ENCODE measurements around the gene TAF7.
A peak's percentile ranks its signal among the peaks of the same experiment; 100 is the strongest.
"Not testable (repeated sequence)": the region's sequence is repeated elsewhere in the genome, so short reads cannot be mapped to it uniquely, and the experiment has no call there.

The TAF7 gene, protein sequence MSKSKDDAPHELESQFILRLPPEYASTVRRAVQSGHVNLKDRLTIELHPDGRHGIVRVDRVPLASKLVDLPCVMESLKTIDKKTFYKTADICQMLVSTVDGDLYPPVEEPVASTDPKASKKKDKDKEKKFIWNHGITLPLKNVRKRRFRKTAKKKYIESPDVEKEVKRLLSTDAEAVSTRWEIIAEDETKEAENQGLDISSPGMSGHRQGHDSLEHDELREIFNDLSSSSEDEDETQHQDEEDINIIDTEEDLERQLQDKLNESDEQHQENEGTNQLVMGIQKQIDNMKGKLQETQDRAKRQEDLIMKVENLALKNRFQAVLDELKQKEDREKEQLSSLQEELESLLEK

GRCh38 chr5:141320225-141321169 lies at the start of gene TAF7:
TAF7 (minus strand) TSS chr5:141320784; CDS start chr5:141320044, 740 bp downstream.
- peak; percentile 87 for DNase-seq (ENCODE audit: low read depth in 2 of 2)

- DNase-seq (ENCODE audit: low read depth in 2 of 2) = no peak
These were observed 45.7 kb upstream of the TAF7 start for GRCh38 chr5:141366016-141366896.

GRCh38 chr5:141363952-141364660 lies 43.5 kb upstream of the TAF7 start, which contains the start of gene PCDHGA5:
PCDHGA5 (plus strand) TSS chr5:141364162; CDS start chr5:141364331, 169 bp downstream.
- no peak for DNase-seq (ENCODE audit: low read depth in 2 of 2)

DNA sequence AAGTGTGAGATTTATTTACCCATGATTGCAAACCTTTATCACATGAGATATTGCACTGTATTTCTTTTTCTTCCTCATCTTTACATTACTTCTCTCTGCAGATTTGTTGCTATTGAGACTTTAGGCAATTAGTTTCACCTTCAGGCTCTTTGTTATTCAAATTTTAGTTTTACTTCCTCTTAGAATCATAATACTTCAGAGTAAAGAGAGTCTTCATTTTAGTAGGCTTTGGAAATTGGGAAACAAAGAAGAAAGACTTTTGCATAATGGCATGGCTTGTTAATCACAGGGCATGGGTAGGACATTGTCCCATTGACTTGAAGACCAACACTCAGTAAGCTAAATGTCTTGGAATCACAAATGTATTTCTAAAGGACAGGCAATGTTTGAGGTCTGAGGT lies 42.1 kb upstream of the TAF7 start:
- no peak for DNase-seq (ENCODE audit: low read depth in 2 of 2)

GRCh38 chr5:141360685-141361084 lies 40.1 kb upstream of the TAF7 start:
- DNase-seq (ENCODE audit: low read depth in 2 of 2) = no peak

DNA sequence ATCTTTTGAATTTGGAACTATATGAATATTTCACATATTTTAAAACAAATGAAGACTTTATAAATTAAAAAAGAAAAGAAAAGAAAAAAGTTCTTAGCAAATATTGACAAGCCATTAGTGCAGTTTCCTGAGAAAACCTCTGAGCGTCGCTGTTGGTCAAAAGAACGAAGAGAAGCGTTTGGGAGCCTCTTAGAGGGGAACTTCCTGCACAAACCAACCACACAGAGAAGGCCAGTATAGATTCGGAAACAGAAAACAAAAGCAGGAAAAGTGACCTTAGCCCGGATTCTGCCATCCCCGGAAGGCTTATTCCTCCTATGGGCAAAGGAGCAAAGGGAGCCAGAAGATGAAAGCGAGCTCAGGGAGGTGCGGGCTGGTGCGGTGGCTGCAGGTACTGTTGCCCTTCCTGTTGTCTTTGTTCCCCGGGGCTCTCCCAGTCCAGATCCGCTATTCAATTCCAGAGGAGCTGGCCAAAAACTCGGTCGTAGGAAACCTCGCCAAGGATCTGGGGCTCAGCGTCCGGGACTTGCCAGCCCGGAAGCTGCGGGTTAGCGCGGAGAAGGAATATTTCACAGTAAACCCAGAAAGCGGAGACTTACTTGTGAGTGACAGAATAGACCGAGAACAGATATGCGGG lies 39.3 kb upstream of the TAF7 start, which contains the start of gene PCDHGB2:
TSS of gene PCDHGB2 (plus strand) at position 205 of the 637 bp plus-strand sequence. CDS start at position 347, 142 bp downstream.
- DNase-seq (ENCODE audit: low read depth in 2 of 2) = no peak

- no peak for DNase-seq (ENCODE audit: low read depth in 2 of 2)
These were observed 36.4 kb upstream of the TAF7 start for GRCh38 chr5:141356950-141357349.

DNA sequence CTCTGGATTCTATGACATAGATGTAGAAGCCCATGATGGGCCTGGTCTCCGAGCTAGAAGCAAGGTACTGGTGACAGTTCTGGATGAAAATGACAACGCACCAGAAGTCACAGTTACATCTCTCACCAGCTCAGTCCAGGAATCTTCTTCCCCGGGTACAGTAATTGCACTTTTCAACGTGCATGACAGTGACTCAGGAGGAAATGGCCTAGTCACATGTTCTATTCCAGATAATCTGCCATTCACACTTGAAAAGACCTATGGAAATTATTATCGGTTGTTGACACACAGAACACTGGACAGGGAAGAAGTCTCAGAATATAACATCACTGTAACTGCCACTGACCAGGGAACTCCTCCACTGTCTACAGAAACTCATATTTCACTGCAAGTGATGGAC lies 35.5 kb upstream of the TAF7 start:
- no peak for DNase-seq (ENCODE audit: low read depth in 2 of 2)

GRCh38 chr5:141355641-141356040 lies 35.1 kb upstream of the TAF7 start:
- no peak for DNase-seq (ENCODE audit: low read depth in 2 of 2)

GRCh38 chr5:141354900-141355469 lies 34.4 kb upstream of the TAF7 start, which contains the start of gene PCDHGA4:
PCDHGA4 (plus strand) TSS chr5:141355021; CDS start chr5:141355108, 87 bp downstream.
- DNase-seq (ENCODE audit: low read depth in 2 of 2) = no peak

- no peak for DNase-seq (ENCODE audit: low read depth in 2 of 2)
These were observed 31.0 kb upstream of the TAF7 start for GRCh38 chr5:141351591-141351990.

DNA sequence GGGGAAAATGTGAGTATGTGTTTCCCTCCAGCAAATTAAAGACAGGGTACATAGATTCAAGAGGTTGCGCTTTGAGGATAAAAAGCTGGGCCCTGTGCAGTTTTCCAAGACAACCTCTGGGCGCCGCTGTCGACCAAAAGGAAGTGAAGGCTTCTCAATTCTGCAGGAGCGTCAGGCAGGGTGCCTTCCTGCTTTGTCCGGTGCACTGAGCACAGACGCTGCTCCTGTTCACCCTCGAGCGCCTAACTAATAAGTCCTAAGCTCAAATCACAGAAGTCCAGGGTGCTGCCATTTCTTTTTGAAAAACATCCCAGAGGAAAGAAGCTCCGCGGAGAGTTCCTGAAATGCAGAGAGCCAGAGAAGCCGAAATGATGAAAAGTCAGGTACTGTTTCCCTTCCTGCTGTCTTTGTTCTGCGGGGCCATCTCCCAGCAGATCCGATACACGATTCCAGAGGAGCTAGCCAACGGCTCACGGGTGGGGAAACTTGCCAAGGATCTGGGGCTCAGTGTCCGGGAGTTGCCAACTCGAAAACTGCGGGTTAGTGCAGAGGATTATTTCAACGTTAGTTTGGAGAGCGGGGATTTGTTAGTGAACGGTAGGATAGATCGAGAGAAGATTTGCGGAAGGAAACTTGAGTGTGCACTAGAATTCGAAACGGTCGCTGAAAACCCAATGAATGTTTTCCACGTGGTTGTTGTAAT lies 29.5 kb upstream of the TAF7 start, which contains the start of gene PCDHGB1:
TSS of gene PCDHGB1 (plus strand) at position 183 of the 703 bp plus-strand sequence. CDS start at position 345, 162 bp downstream.
- DNase-seq (ENCODE audit: low read depth in 2 of 2) = no peak

DNA sequence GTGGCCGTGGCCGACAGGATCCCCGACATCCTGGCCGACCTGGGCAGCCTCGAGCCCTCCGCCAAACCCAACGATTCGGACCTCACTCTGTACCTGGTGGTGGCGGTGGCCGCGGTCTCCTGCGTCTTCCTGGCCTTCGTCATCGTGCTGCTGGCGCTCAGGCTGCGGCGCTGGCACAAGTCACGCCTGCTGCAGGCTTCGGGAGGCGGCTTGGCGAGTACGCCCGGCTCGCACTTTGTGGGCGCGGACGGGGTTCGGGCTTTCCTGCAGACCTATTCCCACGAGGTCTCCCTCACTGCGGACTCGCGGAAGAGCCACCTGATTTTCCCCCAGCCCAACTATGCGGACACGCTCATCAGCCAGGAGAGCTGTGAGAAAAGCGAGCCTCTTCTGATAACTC lies 25.4 kb upstream of the TAF7 start:
- DNase-seq (ENCODE audit: low read depth in 2 of 2) = not testable (repeated sequence)

GRCh38 chr5:141345327-141345726 lies 24.7 kb upstream of the TAF7 start:
- DNase-seq (ENCODE audit: low read depth in 2 of 2) = no peak

DNA sequence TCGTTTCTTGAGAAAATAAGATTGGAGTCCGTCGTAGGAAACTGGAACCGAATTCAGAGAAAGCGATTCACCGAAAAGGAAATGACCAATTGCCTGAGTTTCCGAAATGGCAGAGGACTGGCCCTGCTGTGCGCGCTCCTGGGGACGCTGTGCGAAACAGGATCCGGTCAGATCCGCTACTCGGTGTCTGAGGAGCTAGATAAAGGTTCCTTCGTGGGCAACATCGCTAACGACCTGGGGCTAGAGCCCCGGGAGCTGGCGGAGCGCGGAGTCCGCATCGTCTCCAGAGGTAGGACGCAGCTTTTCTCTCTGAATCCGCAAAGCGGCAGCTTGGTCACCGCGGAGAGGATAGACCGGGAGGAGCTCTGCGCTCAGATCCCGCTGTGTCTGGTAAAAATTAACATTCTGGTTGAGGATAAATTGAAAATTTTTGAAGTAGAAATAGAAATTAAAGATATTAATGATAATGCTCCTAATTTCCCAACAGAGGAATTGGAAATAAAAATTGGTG lies 23.4 kb upstream of the TAF7 start:
- DNase-seq (ENCODE audit: low read depth in 2 of 2) = no peak

- DNase-seq (ENCODE audit: low read depth in 2 of 2) = no peak
These were observed 22.8 kb upstream of the TAF7 start, which contains the start of gene PCDHGA3 for GRCh38 chr5:141343242-141343952. PCDHGA3 (plus strand) TSS chr5:141343829; CDS start chr5:141344034, 205 bp downstream.

DNA sequence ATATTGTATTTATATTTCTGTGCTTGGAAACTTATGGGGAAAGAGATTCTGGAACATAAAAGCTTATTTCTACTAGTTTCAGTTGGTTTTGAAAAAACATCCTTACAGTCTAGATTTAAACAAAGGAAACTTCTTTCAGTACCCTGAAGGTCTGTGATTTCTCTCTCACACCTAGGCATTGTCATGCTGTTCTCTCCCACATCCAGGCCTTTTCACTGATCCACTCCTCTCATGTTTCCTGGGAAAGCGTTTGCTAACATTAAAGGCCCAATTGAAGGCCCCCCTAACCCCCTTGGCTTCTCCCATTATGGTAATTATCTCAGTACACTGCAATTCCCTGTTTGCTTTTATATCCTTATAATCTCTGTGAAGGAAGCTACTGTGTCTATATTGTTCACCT lies 22.2 kb upstream of the TAF7 start:
- DNase-seq (ENCODE audit: low read depth in 2 of 2) = no peak

- not testable (repeated sequence) for DNase-seq (ENCODE audit: low read depth in 2 of 2)
These were observed 20.3 kb upstream of the TAF7 start for GRCh38 chr5:141340781-141341354.

Measured in stimulated activated CD8-positive, alpha-beta memory T cell treated with anti-CD3 and anti-CD28 coated beads, Interleukin-2, amount 100 ng/mL, for 48 hours (primary cell).